Gastrocnemius medialis (tissue), 4 donors: ENCODE data around the gene BLCAP.

Source experiments
- CTCF ChIP-seq, 5 experiments: fragments of 450-650 bp in 3 of 5; fragments of 200-600 bp in 2 of 5; sonication (generic) in 2 of 5; IDR thresholded peaks in 4 of 5; conservative IDR thresholded peaks in 1 of 5; 1 replicate in 4 of 5; 2 replicates in 1 of 5; pipeline ENCODE4 v1.5.1; 2016 to 2019; ENCODE audit warnings: antibody characterized with exemption in 5 of 5, mild to moderate bottlenecking in 3 of 5, moderate library complexity in 3 of 5
- POLR2A ChIP-seq, 2 donors: fragments of 450-650 bp; IDR thresholded peaks; one replicate each; pipeline ENCODE4 v1.6.1; 2017; ENCODE audit warnings: antibody characterized with exemption in 2 of 2, mild to moderate bottlenecking in 2 of 2, moderate library complexity in 2 of 2

DNA sequence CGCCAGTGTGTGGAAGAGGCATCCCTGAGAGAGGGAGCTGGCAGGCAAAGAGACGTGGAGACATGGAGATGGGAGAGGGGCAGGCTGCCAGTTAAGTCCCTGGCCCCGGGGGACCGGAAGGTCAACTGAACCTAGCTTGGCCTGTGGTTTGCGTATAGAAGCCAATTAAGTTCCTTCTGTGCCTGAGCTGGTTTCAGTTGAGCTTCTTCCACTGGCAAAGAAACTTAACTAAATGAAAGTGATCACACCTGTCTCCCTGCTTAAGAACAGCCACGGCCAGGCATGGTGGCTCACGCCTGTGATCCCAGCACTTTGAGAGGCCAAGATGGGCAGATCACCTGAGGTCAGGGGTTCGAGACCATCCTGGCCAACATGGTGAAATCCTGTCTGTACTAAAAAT is 33.4 kb downstream of the BLCAP start:
- TF ChIP-seq CTCF (IDR thresholded peaks at IDR 0.05 in 4 of 5, conservative IDR thresholded peaks at IDR 0.05 in 1 of 5) (no peak), POLR2A (IDR thresholded peaks at IDR 0.05) (no peak)
